Measurements from ENCODE around the gene CDCA5.

The CDCA5 gene

DNA sequence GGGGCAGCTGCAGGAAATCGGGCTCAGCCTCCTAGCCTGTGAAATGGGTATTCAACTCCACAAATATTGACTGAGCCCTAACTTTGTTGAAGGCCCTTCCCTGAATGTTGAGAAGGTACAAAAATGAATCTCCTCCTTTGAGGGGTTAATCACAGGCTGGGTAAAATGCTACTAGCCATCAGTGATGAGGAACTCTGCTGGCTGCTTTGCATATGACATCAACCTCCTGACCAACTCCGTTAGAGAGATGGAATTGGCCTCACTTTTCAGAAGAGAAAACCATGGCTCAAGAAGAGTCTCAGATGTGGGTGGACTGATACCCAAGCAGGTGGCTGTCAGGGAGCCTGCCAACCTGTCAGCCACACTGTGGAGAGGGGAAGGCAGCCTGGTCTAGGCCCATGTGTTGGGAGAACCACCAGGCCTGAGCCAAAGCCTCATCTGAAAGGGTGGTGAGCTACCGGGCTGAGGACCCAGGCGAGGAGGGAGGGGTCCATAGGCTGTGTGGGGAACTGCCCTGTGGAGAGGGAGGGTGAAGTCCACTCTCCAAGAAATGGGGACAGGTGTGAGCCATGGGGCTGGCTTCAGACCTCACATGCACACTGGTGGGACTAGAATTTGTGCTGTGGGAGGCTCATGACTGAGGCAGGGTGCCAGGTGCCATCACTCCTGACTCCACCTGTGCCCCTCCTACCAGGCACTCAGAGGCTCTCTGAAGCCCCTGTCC, 11.8 kb downstream of the CDCA5 start:
- no peaks in the 10 kb centered on the region for H3K27me3 ChIP-seq (replicated peaks)
- no peak overlapping the region for H3K27ac ChIP-seq
- TF ChIP-seq, protein P1, sequence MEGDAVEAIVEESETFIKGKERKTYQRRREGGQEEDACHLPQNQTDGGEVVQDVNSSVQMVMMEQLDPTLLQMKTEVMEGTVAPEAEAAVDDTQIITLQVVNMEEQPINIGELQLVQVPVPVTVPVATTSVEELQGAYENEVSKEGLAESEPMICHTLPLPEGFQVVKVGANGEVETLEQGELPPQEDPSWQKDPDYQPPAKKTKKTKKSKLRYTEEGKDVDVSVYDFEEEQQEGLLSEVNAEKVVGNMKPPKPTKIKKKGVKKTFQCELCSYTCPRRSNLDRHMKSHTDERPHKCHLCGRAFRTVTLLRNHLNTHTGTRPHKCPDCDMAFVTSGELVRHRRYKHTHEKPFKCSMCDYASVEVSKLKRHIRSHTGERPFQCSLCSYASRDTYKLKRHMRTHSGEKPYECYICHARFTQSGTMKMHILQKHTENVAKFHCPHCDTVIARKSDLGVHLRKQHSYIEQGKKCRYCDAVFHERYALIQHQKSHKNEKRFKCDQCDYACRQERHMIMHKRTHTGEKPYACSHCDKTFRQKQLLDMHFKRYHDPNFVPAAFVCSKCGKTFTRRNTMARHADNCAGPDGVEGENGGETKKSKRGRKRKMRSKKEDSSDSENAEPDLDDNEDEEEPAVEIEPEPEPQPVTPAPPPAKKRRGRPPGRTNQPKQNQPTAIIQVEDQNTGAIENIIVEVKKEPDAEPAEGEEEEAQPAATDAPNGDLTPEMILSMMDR (IDR thresholded peaks at IDR 0.05; ENCODE audit: low read depth, low read length, missing control alignments) = peak; percentile 18
- H3K4me3 ChIP-seq (ENCODE audit: low read depth, low read length) = no peak overlapping the region
- in situ Hi-C loops (cut with HindIII; ENCODE audit: low pct_ligation_motif_present, low sequenced_read_pairs) = no loop called here
- H3K36me3 ChIP-seq (replicated peaks) = no peaks in the 10 kb centered on the region
- DNase-seq = no peak

DNA sequence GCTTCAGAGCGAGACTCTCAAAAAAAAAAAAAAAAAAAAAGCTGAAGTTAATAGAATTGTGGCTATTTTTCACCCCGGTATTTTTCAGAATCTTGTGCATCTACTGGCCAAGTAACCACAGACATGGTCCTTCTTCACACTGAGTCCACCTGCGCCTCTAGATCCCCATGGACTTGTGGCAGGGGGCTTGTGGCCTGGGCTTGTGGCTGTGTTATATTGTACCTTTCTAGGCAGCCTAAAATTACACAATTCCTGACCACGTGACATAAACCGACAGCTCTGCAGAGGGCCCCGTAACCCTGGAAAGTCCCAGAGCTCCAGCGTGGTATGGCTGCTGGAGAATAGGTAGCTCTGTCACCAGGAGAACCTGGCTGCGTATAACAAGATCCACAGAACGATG, 14.6 kb downstream of the CDCA5 start:
- TF ChIP-seq, protein P1 (IDR thresholded peaks at IDR 0.05; ENCODE audit: low read depth, low read length, missing control alignments) = no peak
- DNase-seq = no peak

DNA sequence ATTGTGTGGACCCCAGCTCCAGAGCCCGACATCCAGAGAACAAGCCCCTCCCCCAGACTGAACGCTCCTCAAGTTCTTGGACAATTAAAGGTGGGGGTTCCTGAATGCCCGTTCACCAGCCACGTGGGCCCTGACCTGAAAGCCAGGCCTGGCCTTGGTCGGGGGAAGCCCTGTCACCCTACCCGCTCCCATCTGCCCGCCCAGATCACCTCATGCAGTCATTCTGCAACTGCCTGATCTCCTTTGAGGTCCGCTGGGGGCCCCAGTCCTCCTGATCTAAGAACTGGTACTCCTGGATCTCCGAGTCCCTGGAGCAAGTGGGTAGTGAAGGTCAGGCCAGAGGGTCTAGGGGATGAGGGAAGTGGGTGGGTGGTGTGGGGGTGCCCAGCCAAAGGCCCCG, 16.4 kb downstream of the CDCA5 start:
- TF ChIP-seq, protein P1 (IDR thresholded peaks at IDR 0.05; ENCODE audit: low read depth, low read length, missing control alignments) = no peak
- no peak overlapping the region for H3K4me3 ChIP-seq (ENCODE audit: low read depth, low read length)
- H3K27ac ChIP-seq = no peak overlapping the region
- no peaks in the 10 kb centered on the region for H3K27me3 ChIP-seq (replicated peaks)
- no peaks in the 10 kb centered on the region for H3K36me3 ChIP-seq (replicated peaks)
- in situ Hi-C loops (cut with HindIII; ENCODE audit: low pct_ligation_motif_present, low sequenced_read_pairs) = no loop called here
- DNase-seq = no peak

More for the DNA sequence above, 14.6 kb downstream of the CDCA5 start:
- H3K4me3 ChIP-seq (ENCODE audit: low read depth, low read length) = no peak overlapping the region
- H3K36me3 ChIP-seq (replicated peaks) = no peaks in the 10 kb centered on the region
- H3K27me3 ChIP-seq (replicated peaks) = no peaks in the 10 kb centered on the region
- H3K27ac ChIP-seq = no peak overlapping the region
- in situ Hi-C loops (cut with HindIII; ENCODE audit: low pct_ligation_motif_present, low sequenced_read_pairs) = no loop called here

DNA sequence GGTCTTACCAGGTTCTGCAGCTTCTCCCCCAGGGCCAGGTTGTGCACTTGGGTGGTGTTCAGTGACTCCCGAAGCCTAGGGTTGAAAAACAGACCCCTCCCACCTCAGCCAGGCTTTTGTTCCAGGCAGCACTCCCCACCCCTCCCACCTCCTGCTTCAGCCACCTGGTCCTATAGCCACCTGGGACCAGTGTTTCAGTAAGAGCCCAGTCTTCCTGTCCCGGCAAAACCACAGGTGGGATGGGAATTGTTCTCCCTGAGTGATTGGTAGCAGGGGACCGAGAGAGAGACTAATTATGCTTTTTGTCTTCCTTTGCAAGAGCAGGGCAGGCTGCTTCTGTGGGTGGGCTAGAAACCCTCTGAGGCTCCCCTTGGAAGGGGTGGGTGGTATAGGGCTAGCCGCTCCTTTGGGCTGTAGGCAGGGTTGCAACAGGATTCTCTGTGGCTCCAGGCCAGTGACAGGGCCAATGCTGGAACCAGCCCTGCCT, 17.0 kb downstream of the CDCA5 start:
- TF ChIP-seq, protein P1 (IDR thresholded peaks at IDR 0.05; ENCODE audit: low read depth, low read length, missing control alignments) = no peak
- Histone ChIP-seq H3K27ac (no peak overlapping the region), H3K4me3 (ENCODE audit: low read depth, low read length) (no peak overlapping the region), H3K36me3 (replicated peaks) (no peaks in the 10 kb centered on the region), H3K27me3 (replicated peaks) (no peaks in the 10 kb centered on the region)
- in situ Hi-C loops (cut with HindIII; ENCODE audit: low pct_ligation_motif_present, low sequenced_read_pairs) = no loop called here
- no peak for DNase-seq

DNA sequence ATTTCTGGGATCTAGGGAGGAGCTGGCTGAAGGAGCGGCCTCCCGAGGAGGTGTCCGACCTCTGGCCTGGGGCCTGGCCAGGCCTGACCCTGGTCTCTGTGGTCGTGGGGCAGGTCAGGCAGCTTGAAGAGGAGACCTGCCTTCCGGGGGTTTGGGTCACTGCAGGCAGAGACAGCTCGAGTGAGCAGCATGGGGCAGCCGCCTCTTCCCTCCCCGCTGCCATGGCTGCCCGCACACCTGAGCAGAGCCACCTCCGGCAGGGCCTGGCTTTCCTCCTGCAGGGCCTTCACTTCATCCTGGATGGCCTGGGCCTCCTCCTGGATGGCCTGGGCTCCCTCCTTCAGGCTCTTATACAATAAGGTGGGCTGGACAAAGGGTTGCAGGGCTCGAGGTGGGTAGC, 17.5 kb downstream of the CDCA5 start:
- Histone ChIP-seq H3K36me3 (replicated peaks) (no peaks in the 10 kb centered on the region), H3K27ac (no peak overlapping the region), H3K4me3 (ENCODE audit: low read depth, low read length) (no peak overlapping the region), H3K27me3 (replicated peaks) (no peaks in the 10 kb centered on the region)
- in situ Hi-C loops (cut with HindIII; ENCODE audit: low pct_ligation_motif_present, low sequenced_read_pairs) = no loop called here
- TF ChIP-seq, protein P1 (IDR thresholded peaks at IDR 0.05; ENCODE audit: low read depth, low read length, missing control alignments) = no peak
- DNase-seq = no peak

DNA sequence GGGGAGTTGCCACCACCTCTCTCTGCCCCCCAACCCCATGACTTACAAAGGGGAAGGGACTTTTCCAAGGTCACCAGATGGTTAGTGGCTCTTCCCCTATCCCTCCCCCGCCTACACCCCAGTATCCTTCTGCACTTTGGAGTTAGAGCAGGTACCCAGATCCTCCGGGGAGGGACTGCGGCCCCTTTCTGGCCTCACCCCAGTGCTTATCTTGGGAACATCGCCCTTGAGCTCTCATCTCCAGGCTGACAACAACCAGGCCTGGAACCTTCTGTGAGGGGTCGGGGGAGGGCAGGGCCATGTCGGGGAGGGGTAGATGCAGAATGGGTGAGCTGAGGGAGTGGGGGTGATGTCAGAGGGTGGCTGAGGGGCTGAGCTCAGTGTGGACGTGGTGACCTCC, 18.0 kb downstream of the CDCA5 start:
- in situ Hi-C loops (cut with HindIII; ENCODE audit: low pct_ligation_motif_present, low sequenced_read_pairs) = no loop called here
- TF ChIP-seq, protein P1 (IDR thresholded peaks at IDR 0.05; ENCODE audit: low read depth, low read length, missing control alignments) = no peak
- DNase-seq = no peak
- H3K27me3 ChIP-seq (replicated peaks) = no peaks in the 10 kb centered on the region
- no peaks in the 10 kb centered on the region for H3K36me3 ChIP-seq (replicated peaks)
- H3K4me3 ChIP-seq (ENCODE audit: low read depth, low read length) = no peak overlapping the region
- no peak overlapping the region for H3K27ac ChIP-seq

Measured in brain microvascular endothelial cell (primary cell).